ENCODE results near the gene PAK4. TPM values are rescaled to one million over a fixed set of nuclear protein-coding genes. Genes with fewer than 3 reads are reported as not detected.

The PAK4 gene
- total RNA-seq (ENCODE audit: low replicate concordance) = 7.6 and 9.0 TPM in 2 replicates

GRCh38 chr19:39125554-39126311, at the start of gene PAK4:
PAK4 (plus strand) TSS chr19:39125786; CDS start chr19:39169554, 43,768 bp downstream.
- TF ChIP-seq, protein P1, sequence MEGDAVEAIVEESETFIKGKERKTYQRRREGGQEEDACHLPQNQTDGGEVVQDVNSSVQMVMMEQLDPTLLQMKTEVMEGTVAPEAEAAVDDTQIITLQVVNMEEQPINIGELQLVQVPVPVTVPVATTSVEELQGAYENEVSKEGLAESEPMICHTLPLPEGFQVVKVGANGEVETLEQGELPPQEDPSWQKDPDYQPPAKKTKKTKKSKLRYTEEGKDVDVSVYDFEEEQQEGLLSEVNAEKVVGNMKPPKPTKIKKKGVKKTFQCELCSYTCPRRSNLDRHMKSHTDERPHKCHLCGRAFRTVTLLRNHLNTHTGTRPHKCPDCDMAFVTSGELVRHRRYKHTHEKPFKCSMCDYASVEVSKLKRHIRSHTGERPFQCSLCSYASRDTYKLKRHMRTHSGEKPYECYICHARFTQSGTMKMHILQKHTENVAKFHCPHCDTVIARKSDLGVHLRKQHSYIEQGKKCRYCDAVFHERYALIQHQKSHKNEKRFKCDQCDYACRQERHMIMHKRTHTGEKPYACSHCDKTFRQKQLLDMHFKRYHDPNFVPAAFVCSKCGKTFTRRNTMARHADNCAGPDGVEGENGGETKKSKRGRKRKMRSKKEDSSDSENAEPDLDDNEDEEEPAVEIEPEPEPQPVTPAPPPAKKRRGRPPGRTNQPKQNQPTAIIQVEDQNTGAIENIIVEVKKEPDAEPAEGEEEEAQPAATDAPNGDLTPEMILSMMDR (IDR thresholded peaks at IDR 0.05; ENCODE audit: insufficient read depth, low read length) = no peak
- H3K4me3 ChIP-seq (ENCODE audit: low read depth, low read length) = peak within 1 kb of the TSS; percentile 86
- peak; percentile 96 for DNase-seq (ENCODE audit: low read depth)

- DNase-seq (ENCODE audit: low read depth) = no peak
These were observed 48.3 kb upstream of the PAK4 start for GRCh38 chr19:39077323-39077722.

GRCh38 chr19:39078436-39079200, 47.0 kb upstream of the PAK4 start:
- H3K4me3 ChIP-seq (ENCODE audit: low read depth, low read length) = no peak overlapping the region
- DNase-seq (ENCODE audit: low read depth) = peak; percentile 99
- TF ChIP-seq, protein P1 (IDR thresholded peaks at IDR 0.05; ENCODE audit: insufficient read depth, low read length) = no peak

More at GRCh38 chr19:39077323-39077722, 48.3 kb upstream of the PAK4 start:
- no peak overlapping the region for H3K4me3 ChIP-seq (ENCODE audit: low read depth, low read length)
- TF ChIP-seq, protein P1 (IDR thresholded peaks at IDR 0.05; ENCODE audit: insufficient read depth, low read length) = no peak

DNA sequence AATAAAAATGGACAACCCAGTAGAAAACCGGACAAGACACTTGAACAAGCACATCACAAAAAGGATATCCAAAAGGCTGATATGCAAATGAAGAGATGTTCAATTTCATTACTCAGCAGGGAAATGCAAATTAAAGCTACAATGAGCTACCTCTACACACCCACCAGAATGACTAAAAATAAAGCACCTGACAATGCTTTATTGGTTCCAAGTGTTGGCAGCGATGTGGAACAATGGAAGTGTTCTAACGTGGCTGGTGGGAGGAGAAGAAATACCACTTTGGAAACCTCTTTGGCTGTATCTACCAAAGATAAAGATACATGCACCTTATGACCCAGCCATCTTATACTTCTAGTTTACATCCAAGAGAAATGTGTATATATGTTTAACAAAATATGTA, 45.2 kb upstream of the PAK4 start:
- TF ChIP-seq, protein P1 (IDR thresholded peaks at IDR 0.05; ENCODE audit: insufficient read depth, low read length) = no peak
- DNase-seq (ENCODE audit: low read depth) = no peak
- H3K4me3 ChIP-seq (ENCODE audit: low read depth, low read length) = no peak overlapping the region

DNA sequence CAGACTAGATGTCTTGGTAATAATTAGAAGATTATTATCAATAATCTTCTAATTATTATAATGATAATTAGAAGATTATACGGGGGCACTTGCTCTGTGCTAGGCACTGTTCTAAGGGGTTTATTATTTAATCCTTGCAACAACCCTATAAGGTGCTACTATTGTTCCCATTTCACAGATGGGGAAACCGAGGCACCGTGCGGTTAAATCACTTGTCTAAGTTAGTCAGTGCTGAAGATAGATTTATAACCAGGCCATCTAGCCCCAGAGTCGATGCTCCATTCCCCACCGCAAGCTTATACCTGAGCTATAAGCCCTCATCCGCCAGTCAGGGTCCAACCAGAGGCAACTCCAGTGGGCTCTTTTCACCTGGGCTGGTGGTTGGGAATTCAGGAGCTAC, 43.4 kb upstream of the PAK4 start:
- TF ChIP-seq, protein P1 (IDR thresholded peaks at IDR 0.05; ENCODE audit: insufficient read depth, low read length) = no peak
- H3K4me3 ChIP-seq (ENCODE audit: low read depth, low read length) = no peak overlapping the region
- no peak for DNase-seq (ENCODE audit: low read depth)

DNA sequence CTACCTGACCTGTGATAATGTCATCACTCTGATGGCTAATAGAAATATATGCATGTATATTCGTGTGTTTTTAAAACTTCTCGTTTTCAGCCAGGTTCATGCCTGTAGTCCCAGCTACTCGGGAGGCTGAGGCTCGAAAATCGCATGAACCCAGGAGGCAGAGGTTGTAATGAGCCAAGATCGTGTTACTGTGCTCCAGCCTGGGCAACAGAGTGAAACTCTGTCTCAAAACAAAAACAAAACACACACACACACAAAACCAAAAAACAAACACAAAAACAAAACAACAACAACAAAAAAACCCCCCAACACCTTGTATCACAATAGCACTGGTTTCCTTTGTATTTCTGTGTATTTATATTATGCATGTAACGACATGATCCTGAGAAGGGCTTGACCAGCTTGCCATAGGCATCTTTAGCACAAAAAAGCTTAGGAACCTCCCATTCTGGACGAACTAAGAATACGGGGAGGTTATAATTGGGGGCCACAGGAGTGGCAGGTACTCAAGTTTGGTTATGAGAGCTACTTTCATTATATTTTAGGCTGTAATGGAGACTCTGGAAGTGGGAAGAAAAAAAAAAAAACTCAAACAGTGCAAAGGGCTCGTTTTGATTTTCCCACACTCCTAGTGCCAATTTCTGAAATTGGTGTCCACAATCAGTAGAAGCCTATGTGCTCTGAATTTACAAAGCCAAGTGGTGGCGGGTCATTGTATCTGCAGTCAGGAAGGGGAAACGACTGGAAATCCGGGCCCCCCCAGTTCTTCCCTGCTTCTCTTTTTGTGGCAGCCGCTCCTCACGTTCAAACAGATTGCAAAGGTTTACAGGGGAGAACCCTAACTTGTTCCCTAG, 42.6 kb upstream of the PAK4 start:
- H3K4me3 ChIP-seq (ENCODE audit: low read depth, low read length) = peak overlapping the region; percentile 60

More for the DNA sequence above, 42.6 kb upstream of the PAK4 start:
- TF ChIP-seq, protein P1 (IDR thresholded peaks at IDR 0.05; ENCODE audit: insufficient read depth, low read length) = no peak
- DNase-seq (ENCODE audit: low read depth) = peak; percentile 33

Measured in fibroblast of the aortic adventitia (primary cell).